Measurements from ENCODE around the gene ATP7B.

ATP7B gene

DNA sequence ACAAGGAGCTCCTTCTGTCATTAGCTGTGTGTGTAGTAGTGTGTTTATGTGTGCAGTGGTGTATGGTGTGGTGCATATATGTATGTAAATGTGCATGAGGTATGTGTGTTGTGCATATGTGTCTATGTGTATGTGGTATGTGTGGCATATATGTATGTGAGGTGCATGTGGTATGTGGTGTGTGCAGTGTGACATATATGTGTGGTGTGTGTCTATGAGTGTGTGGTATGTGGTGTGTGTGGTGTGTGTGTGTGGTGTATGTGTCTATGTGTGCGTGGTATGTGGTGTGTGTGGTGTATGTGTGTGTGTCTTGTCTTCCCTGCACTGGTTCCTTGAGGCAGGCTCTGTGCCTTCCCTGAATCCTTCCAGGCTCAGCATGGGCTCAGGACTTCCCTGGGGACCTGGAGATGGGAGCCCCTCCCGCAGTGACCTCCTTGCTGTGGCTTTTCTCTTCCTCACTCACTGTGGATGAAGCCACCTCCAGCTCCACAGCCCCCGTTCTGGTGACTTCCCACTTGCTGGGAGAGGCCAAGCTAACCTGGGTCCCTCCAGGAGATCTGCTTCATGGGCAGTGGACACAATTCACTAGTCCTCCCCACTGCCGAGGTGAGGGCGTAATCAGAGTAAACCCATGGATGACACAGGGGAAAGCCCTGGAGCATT is 85.3 kb downstream of the ATP7B start:
- ChIA-PET CTCF (interaction anchor here (1.3 kb wide), 1 partner anchor 10 kb away, joined by 4 read pairs; no protein-coding TSS in a partner anchor), POLR2A (no interaction called here)
- DNase-seq (ENCODE audit: extremely low spot score) = no peak
- TF ChIP-seq BHLHE40 (IDR thresholded peaks at IDR 0.05; ENCODE audit: borderline replicate concordance) = no peak
- TF ChIP-seq ARNT (IDR thresholded peaks at IDR 0.05) = no peak
- TF ChIP-seq ELF4 (IDR thresholded peaks at IDR 0.05) = no peak
- no peak for TF ChIP-seq FOXK2 (IDR thresholded peaks at IDR 0.05)
- no peak for TF ChIP-seq HDGF (IDR thresholded peaks at IDR 0.05; ENCODE audit: borderline replicate concordance)
- TF ChIP-seq FOXM1 (IDR thresholded peaks at IDR 0.05; ENCODE audit: borderline replicate concordance) = no peak
- TF ChIP-seq SP1 (IDR thresholded peaks at IDR 0.05) = no peak
- no peak for TF ChIP-seq LEF1 (IDR thresholded peaks at IDR 0.05; ENCODE audit: borderline replicate concordance)
- TF ChIP-seq NFRKB (IDR thresholded peaks at IDR 0.05) = no peak
- TF ChIP-seq L3MBTL2 (conservative IDR thresholded peaks at IDR 0.05) = no peak
- TF ChIP-seq CTBP1 (IDR thresholded peaks at IDR 0.05; ENCODE audit: borderline replicate concordance) = no peak
- no peak for TF ChIP-seq TARDBP (IDR thresholded peaks at IDR 0.05)
- TF ChIP-seq, protein P1, sequence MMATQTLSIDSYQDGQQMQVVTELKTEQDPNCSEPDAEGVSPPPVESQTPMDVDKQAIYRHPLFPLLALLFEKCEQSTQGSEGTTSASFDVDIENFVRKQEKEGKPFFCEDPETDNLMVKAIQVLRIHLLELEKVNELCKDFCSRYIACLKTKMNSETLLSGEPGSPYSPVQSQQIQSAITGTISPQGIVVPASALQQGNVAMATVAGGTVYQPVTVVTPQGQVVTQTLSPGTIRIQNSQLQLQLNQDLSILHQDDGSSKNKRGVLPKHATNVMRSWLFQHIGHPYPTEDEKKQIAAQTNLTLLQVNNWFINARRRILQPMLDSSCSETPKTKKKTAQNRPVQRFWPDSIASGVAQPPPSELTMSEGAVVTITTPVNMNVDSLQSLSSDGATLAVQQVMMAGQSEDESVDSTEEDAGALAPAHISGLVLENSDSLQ (IDR thresholded peaks at IDR 0.05) = no peak
- no peak for TF ChIP-seq ZNF384 (IDR thresholded peaks at IDR 0.05)
- no peak for TF ChIP-seq SUZ12 (IDR thresholded peaks at IDR 0.05)

DNA sequence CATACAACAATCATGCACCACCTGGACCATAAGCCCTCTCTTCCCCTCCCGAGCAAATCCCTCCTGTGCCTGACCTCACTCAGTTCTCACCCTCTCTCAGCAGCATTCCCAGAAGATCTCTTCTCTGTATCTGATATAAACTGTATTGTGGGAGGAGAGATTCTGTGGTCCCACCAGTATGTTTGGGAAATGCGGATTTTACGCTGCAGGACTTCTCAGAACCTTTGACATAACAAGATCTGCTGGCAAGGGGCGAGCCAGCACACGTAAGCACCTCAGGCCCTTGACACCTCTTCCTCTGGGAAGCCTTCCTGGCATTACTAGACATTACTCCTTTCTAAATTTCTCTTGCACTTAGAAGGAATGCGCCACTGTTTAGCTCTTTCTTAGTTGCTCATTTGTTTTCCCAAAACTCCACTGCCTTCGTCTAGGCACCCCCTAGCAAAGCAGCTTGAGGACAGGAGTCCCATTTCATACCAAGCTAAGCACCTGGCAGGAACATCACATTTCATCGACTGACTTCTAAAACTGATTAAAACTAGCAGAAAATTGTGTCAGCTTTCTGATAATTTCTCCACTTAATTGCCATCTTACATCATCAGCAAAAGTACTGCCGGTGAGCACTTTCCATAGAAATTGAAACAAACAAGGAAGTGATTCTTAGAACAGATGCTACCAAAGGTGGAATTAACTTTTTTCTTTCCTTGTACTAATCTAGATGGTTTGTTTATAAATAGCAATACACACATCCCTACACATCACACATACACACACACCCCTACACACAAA is 86.3 kb downstream of the ATP7B start:
- ChIA-PET CTCF (no interaction called here), POLR2A (no interaction called here)
- TF ChIP-seq NFRKB (IDR thresholded peaks at IDR 0.05) = no peak
- no peak for TF ChIP-seq FOXA1 (IDR thresholded peaks at IDR 0.05)
- no peak for TF ChIP-seq HDGF (IDR thresholded peaks at IDR 0.05; ENCODE audit: borderline replicate concordance)
- no peak for TF ChIP-seq BHLHE40 (IDR thresholded peaks at IDR 0.05; ENCODE audit: borderline replicate concordance)
- TF ChIP-seq, protein P1 (IDR thresholded peaks at IDR 0.05) = no peak
- TF ChIP-seq ELF4 (IDR thresholded peaks at IDR 0.05) = no peak
- TF ChIP-seq SUZ12 (IDR thresholded peaks at IDR 0.05) = no peak
- TF ChIP-seq CTBP1 (IDR thresholded peaks at IDR 0.05; ENCODE audit: borderline replicate concordance) = no peak
- TF ChIP-seq FOXK2 (IDR thresholded peaks at IDR 0.05) = no peak
- no peak for TF ChIP-seq L3MBTL2 (conservative IDR thresholded peaks at IDR 0.05)
- no peak for TF ChIP-seq SP1 (IDR thresholded peaks at IDR 0.05)
- no peak for TF ChIP-seq TARDBP (IDR thresholded peaks at IDR 0.05)
- TF ChIP-seq ZNF384 (IDR thresholded peaks at IDR 0.05) = no peak
- TF ChIP-seq ARNT (IDR thresholded peaks at IDR 0.05) = no peak
- no peak for TF ChIP-seq LEF1 (IDR thresholded peaks at IDR 0.05; ENCODE audit: borderline replicate concordance)
- no peak for TF ChIP-seq FOXM1 (IDR thresholded peaks at IDR 0.05; ENCODE audit: borderline replicate concordance)
- no peak for DNase-seq (ENCODE audit: extremely low spot score)

DNA sequence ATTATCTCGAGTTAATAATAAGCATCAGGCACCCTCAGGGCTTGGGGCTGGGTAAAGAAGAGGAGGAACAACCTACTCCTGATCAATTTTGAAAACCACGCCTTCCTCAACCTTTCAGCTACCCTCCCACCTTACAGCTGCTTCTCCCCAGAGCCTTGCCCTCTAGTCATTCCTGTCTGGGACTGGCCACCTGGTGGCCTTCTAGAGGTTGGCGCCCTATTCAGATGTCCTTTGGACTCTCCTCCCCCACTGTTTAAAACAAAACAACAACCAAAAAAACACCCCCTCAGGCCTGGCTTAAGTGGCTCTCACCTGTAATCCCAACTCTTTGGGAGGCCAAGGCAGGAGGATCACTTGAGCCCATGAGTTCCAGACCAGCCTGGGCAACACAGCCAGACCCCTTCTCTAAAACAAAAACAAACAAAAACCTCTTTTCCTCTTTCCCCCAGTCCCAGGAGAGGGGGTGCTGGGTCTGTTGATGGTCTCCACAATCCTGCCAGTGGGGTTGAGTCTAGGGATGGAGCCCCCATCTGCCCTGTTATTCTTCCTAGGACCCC is 87.2 kb downstream of the ATP7B start:
- peak; percentile 45 for DNase-seq (ENCODE audit: extremely low spot score)
- POLR2A ChIA-PET = no interaction called here
- CTCF ChIA-PET = no interaction called here
- TF ChIP-seq, protein P1 (IDR thresholded peaks at IDR 0.05) = no peak
- TF ChIP-seq NFRKB (IDR thresholded peaks at IDR 0.05) (no peak), BHLHE40 (IDR thresholded peaks at IDR 0.05; ENCODE audit: borderline replicate concordance) (no peak), FOXM1 (IDR thresholded peaks at IDR 0.05; ENCODE audit: borderline replicate concordance) (no peak), FOXK2 (IDR thresholded peaks at IDR 0.05) (no peak), LEF1 (IDR thresholded peaks at IDR 0.05; ENCODE audit: borderline replicate concordance) (no peak), TARDBP (IDR thresholded peaks at IDR 0.05) (no peak), ARNT (IDR thresholded peaks at IDR 0.05) (no peak), SP1 (IDR thresholded peaks at IDR 0.05) (no peak), L3MBTL2 (conservative IDR thresholded peaks at IDR 0.05) (no peak)

DNA sequence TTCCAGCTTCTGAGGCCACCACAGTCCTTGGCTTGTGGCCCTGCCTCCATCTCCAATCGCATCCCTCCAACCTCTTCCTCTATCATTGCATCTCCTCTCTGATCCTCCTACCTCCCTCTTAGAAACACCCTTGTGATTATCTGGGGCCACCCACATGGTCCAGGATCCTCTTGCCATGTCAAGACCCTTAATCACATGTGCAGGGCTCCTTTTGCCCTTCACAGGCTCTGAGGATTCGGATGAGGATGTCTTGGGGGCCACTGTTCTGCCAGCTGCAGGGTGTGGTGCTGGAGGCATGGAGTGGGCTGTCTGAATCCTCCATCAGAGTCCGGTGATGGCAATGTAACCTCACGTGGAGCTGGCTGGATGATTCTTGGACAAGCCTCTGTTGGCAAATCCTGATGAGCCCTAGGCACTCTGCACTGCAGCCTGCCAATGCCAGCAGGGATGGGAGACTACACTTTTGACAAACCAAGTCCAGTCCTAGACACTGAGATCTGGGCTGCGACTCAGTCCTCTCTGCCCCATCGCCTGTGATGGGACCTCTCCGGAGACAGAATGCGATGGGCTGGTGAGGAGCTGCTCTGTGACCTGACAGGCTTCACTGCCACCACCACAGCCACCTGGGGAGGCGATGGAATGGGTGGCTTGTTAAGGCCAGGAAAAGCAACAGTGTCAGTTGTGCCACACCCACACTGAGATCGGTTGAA is 88.3 kb downstream of the ATP7B start:
- POLR2A ChIA-PET = no interaction called here
- CTCF ChIA-PET = no interaction called here
- no peak for DNase-seq (ENCODE audit: extremely low spot score)
- TF ChIP-seq, protein P1 (IDR thresholded peaks at IDR 0.05) = no peak
- TF ChIP-seq ELF4 (IDR thresholded peaks at IDR 0.05) (no peak), CTBP1 (IDR thresholded peaks at IDR 0.05; ENCODE audit: borderline replicate concordance) (no peak)

Measured in HEK293T (cell line).